ENCODE results near the gene NUDT13. TPM values are rescaled to one million over a fixed set of nuclear protein-coding genes. Genes with fewer than 3 reads are reported as not detected.

Gene NUDT13
- total and polyA plus RNA-seq, 2 of the 8 experiments (the other 6 are each of a cell fraction or from before 2014, with no cell fraction given): 1.5 to 1.9 TPM

DNA sequence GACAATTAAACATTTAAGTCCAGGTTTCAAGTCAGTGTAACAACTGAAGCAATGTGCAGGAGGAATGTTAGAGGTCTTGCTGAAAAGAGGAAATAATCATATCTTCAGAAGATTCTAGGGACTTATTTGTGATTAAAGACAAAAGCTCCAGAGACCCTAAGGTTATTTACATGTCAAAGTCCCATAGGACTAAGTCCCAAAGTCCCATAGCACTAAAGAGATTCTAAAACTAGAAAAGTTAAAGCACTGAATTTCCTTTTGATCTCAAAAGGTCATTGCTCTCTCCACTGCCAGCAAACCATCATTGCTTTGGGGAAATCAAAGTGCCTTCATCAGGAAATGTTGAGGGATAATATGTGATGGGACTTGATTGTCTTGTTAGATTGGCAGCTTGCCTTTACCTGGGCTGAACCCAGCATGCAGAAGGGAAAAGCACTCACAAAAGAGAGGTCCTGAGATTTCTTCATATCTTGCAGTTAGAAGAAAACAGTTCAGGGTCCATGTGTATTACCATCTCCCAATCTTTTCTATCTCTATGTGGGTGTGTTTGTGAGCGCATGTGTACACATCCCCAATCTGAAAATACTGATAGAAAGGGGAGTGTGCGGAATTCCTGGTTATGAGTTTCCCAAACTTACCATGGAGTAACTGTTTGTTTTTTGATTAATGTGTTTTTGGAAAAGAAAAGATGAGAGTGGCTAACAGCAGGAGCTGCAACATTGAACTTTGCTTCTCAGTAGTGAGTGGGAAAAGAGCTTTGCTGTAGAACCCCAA is 21.8 kb downstream of the NUDT13 start (continued):
- no peak for TF ChIP-seq SIN3A (conservative IDR thresholded peaks at IDR 0.05 in 1 of 2, IDR thresholded peaks at IDR 0.05 in 1 of 2; ENCODE audit: low read depth in 1 of 2, low read length in 2 of 2)
- TF ChIP-seq EGR1 (IDR thresholded peaks at IDR 0.05; ENCODE audit: borderline replicate concordance, low read depth, low read length): no peak
- TF ChIP-seq MAX (IDR thresholded peaks at IDR 0.05): no peak
- no peak for TF ChIP-seq POLR2A (IDR thresholded peaks at IDR 0.05; ENCODE audit: control extremely low read depth in 1 of 2, low read depth in 2 of 2, low read length in 2 of 2)
- TF ChIP-seq ASH2L (IDR thresholded peaks at IDR 0.05; ENCODE audit: low read length): no peak
- no peak for TF ChIP-seq USF2 (IDR thresholded peaks at IDR 0.05; ENCODE audit: low read length)
- no peak for TF ChIP-seq RFX5 (IDR thresholded peaks at IDR 0.05; ENCODE audit: borderline replicate concordance, low read depth, low read length)
- no peak for TF ChIP-seq CTBP2 (IDR thresholded peaks at IDR 0.05; ENCODE audit: borderline replicate concordance, insufficient read depth, insufficient read length, low read length)
- TF ChIP-seq TAF1 (IDR thresholded peaks at IDR 0.05; ENCODE audit: low read depth, low read length): no peak
